GM21576 (cell line): Measurements from ENCODE around the gene DDX41.
"Not testable (repeated sequence)": the region's sequence is repeated elsewhere in the genome, so short reads cannot be mapped to it uniquely, and the experiment has no call there.

Experiments
- ATAC-seq: cut with Tn5 transposase; IDR thresholded peaks from one replicate; pipeline ENCODE4 v1.9.1; 2021; ENCODE audit warnings: mild to moderate bottlenecking, moderate library complexity; ENCODE audit not compliant: unreplicated experiment

The DDX41 gene

DNA sequence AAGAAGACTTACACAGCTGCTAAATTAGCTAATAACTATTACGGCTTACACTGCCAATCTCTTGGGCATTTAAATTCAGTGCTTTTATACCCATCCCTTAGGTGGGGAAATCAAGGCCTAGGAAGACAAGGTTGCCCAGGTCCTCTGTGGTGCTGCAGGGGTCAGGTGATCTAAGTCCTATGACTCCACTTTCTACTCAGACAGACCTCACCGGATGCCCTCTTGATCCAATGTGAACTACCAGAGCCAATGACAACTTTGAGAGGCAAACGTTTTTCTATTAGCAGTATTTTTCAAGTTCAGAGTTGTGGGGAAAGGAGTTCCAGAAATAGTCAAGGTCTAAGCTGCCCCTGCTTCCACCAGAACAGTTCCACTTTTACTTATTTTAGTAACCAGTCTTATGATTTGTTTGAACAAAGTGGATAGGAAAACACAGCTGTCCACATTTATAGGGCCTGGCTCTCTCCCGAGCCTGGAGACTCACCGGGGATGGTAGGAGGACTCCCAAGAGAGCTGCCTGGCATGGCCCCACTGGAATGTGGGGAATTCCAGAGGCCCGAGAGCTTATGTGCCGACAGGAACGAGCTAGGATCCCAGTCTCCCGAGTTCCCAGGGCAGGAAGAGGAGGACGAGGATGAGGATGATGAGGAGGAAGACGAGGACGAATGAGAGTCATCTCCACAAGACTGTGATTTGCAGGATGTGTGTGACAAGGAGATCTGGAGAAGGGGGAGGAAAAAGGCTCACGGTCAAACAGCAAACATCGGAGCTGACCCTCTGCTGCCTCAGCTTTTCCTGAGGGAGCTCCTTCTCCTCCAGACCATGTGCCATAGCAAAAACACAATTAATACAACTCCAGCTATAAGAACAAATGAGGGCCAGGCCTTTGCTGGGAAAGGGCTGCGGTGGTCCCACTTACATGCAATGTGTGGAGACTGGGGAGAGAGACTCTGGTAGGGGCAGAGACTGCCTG, 20.9 kb upstream of the DDX41 start:
- no peak for ATAC-seq

DNA sequence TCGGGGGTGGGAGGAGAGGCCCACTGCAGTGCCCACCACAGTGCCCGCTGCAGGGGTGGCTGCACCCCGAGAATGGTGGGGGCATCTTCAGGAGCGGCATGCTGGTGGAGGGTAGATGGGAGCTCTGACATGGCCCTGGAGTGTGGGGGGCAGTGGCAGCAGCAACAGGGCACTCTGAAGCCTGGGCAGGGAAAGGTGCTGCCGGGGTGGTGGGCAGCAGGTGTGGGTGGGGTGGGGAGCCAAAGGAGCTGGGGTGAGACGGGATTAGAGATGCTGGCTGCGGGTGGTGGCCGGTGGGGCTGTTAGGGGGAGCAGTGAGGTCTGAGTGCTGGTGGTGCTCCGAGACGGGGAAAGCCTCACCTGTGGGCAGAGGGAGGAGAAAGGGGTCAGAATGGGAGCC, 19.6 kb upstream of the DDX41 start:
- no peak for ATAC-seq

DNA sequence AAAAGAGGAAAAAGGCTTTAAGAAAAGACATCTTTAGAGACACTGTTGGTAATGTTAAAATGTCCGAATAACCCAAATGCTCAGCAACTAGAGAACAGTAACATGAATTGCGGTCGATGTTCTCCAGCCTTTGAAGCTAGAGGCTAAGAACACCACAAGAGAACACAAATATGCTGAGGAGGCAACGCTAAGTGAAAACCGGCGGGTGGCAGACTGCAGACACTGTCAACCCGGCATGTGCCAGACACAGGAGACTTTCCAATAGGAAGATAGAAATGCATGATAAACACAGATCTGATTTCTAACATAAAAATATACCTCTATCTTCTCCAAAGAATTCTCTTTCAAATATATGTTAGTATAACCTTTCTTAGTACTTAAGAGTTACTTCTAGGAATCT, 18.4 kb upstream of the DDX41 start:
- no peak for ATAC-seq

DNA sequence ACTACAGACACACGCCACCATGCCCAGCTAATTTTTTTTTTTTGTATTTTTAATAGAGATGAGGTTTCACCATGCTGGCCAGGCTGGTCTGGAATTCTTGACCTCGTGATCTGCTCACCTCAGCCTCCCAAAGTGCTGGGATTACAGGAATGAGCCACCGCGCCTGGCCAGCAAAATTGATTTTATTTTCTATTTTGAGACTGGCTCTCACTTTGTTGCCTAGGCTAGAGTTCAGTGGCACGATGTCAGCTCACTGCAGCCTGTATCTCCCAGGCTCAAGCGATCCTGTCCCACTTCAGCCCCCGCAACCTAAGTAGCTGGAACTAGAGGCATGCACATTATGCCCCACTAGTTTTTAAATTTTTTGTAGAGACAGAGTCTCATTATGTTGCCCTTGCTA, 17.7 kb upstream of the DDX41 start:
- not testable (repeated sequence) for ATAC-seq

DNA sequence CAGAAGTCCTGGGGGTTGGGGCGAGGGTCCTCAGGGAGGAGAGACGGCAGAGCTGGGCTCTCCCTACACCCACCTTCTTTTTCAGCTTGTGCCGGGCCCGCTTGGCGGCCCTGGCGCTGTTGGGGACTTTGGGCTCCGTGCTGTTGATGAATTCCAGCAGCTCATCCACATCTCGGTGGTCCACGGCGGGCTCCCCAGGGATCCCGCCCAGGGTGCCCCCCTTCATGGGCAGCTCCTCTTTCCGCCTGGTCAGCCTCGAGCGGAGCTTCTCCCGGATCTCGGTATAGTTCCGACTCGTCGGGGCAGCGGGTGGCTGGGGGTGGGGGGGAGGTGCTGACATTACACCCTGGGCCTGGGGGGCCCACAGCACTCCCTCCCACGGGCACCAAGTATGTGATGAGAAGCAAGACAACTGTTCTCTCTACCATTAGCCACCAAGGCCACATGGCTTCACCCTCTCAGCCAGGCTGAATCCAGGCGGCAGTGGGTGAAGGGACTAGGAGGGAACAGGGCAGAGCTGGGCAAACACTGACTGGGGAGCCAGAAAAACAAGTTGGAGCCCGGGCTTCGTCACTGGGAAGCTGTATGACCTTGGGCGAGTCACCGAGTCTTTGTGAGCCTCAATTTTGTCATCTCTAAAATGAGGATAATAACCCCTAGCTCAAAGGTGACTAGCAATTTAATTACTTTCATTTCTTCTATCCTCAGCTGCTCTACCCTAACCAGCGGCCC, 14.6 kb upstream of the DDX41 start:
- no peak for ATAC-seq

DNA sequence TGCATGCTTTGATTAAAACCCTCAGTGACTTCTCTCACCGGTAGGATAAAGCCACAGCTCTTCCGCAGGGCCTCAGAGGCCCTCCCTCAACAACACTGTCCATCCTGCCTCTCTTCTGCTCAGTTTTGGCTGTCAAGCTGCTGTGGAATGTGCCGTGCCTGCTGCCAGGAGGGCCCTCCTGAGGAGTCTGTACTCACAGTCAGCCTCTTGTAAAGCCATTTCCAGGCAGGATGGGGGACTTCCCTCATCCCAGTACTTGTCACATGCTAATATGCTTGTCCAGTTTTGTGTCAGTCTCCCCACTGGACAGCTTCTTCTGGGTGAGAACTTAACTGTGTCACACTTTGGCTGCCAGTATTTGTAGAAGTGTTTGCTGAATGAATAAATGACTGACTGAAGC, 13.9 kb upstream of the DDX41 start:
- ATAC-seq = no peak

DNA sequence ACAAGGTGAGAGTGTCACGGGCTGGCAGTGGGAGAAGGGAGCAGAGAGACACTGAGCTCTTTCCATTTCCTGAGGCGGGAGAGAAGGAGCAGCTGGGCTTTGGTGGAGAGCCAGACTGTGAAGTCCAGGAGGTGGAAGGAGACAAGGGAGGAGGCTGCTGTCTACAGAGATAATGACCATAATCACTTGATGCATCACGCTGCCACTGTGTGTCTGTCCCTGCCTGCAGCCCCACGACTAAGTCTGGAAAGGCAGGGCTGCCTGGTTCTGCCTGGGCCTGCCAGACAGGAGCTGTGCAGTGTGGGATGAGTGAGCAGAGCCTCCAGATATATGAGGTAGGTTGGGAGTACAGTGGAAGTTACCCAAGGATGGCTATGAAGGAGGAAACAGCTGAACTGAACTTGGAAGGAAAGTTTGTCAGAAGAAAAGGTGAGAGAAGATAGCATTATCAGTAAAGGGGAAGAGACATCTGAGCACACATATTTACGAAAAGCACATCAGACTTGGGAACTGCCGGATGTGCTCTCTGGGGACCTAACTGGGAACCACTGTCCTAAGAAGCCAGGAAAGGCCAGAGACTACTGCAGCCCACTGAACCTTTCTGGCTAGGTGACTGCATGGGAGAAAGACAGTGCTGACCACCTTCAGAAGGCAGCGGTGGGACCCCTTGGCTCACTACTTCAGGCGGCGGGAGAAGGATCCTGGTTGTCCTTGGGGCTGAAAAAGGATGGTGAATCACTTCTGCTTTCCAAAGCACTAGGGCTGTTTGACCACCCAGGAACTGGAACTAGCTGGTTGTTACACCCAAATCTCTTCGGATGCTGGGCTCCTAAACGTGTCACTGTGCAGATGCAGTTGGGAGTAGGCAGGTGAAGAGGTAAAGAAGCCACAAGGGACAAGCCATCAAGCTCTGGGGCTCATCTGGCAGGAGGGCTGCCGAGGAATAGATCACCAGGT, 12.8 kb upstream of the DDX41 start:
- no peak for ATAC-seq

DNA sequence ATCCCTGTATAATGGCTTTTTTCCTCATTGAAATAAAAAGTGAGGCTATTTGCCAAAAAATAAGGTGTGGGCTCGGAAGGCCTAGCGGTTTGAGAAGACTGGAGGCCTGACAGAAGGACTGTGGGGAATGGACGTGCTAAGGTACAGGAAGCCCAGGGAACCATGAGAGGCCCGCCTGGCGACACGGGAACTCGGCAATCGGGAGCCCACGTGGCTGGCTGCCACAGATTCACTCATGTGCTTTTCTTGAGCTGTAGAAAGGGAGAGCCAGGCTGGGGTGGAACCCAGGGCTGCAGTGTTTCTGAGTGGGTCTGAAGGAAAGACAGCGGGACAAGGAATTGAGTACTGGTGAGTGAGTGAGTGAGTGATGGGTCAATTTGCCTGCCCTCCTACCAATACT, 11.9 kb upstream of the DDX41 start:
- no peak for ATAC-seq

DNA sequence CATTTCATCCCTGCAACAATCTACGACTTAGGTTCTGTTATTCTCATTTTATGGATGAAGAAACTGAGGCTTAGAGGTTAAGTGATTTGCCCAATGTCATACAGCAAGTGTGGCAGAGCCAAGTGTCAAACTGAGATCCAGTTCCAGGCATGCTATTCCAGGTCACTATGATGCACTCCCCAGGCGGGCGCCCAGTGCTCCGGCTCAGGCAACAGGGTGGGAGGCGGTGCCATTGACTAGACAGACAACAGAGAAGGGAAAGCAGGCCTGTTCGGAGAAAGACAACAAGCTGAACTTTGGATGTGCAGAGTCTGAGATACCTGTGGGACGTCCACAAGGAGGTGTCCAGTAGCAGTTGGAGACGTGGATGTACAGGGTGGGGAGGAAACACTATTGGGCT, 10.8 kb upstream of the DDX41 start:
- no peak for ATAC-seq

DNA sequence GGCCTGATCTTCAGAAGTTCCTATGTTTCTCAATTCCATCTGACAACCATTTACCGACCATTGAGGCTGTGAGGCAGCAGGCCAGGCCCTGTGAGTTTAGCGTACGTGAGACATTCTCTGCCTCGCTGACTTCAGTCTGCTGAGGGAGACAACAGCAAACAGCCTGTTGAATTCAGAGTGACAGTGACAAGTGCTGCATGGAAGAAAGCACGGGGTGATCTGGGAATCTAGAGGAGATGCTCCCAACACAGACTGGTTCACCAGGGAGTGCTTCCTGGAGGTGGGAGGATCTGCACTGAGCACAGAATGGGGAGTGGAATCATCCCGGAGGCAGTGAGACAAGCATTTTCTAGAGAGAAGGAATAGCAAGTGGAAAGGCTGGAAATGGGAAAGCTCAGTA, 10.0 kb upstream of the DDX41 start:
- no peak for ATAC-seq

DNA sequence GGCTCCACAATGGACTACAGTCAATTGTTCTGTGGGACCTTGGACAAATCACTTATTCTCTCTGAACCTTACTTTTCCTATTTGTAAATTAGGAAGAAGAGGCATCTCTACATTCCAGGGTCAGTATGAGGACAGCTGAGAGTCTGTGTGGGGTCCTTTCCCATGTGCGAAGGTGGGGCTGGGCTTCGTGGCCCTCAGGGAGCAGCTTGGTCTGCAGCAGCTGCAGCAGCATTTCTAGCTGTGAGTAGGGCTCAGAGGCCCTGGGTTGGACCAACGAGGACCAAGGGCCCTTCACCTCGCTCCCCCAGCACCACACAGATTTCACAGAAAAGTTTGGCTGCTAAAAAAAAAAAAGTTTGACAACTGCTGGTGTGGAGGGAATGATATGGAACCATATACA, 9.4 kb upstream of the DDX41 start:
- no peak for ATAC-seq

DNA sequence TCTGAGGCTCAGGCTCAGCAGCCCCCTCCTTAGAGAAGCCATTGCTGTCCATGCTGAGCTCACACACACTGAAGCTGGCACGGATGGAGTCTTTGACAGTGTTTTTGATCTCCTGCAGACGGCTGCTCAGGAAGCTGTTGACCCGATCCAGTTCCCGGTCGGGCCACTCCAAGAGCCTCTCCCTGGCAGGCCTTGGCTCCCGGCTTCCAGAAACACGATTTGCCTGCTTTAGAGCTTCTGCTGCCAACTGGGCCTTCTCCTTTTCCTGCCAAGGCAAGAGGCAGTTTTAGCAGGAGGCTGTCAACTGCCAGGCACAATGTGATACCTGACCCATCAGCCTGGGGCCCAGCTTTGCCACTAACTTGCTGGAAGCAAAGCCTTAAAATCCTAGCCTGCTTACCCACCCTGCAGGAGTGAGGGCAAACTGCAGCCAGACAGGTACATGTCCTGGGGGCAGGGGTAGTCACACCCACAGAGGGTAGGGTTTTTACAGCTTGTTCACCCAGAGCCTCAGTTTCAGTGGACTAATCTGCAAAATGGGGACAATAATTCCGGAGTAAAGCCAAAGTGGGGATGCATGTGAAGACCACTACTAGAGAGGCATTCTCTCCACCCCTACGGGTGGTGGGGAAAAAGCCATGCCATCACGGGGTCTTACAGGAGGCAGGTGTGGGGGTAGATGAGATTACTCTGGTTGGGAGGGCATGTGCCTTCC, 8.3 kb upstream of the DDX41 start:
- ATAC-seq = no peak

DNA sequence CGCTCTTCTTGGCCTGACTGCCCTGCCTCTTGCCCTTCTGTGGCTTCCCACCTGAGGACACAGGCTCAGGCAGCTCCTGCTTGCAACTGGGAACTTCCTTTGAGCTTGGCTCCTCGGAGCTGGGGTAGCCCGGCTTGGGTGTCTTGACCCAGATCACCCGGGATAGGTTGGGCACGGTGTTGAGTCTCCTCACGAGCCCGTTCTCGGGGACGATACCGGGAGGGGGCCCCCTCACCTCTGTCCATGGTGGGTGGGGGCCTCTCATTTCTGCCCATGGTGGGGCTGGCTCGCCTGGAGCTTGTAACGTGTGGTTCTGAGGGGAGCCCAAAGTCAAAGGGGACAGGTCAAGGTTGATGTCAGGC, 7.8 kb upstream of the DDX41 start:
- ATAC-seq = no peak

DNA sequence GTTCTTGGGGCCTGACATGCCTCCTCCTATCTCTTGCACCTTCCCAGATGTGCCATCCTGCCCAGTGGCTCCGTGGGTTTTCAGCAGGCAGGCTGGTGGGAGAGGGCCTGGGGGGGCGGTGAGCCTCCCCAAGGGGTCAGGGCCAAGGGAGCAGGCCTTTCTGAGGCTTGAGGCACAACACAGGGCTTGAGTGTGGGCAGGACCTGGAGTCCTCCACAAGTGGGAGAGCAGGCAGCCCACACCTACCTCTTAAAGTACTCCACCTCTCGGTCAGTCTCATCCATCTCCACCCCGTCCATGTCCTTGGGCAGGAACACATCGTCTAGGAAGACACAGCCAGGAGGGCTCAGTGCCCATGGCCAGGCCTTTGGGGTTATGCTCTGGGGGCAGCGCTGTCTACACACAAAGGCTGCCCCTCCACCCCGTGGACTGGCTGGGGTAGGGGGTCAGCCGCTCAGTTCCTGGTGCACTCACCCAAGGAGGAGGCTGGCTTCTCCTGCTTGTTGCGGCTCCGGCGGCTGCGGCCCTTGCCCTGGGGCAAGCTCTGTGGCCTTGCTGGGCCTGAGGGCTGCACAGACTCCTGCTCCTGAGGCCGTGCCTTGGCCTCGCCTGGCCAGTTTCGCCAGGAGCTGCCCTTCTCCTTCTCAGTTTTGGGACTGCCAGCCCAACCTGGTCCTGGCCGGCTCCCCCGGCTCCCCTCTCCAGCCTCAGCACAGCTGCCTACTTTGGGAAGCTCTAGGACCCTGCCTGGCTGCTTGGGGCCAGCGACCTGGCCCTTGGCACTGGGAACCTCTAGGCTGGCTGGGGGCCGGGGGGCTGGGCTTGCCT, 7.2 kb upstream of the DDX41 start:
- ATAC-seq = no peak

DNA sequence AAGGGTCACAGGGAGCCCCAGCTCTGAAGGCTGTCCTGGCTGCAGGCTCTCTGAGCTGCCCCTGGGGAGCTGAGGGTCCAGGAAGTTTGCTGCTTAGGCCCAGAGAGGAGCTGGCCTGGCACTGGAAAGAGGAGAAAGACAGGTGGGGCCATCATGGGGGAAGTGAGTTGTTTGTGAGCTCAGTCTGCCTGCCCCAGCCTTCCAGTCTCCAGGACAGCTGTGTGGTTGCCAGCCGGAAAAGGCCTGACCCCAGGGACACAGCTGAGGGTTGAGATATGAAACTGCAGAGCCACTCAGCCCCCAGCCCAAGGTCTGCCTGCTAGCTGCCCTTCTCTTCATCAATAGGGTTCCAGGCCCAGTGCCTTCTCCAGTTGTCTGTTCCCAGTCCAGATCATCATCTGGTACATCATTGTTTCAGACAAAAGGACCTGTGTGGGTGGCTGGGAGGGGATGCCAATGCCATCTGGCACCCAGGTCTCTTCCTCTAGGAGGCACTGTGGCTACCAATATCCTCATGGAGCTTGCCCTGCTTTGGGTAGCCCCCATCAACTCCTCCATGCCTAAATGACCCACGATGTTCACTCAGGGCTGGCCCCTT, 4.3 kb upstream of the DDX41 start:
- ATAC-seq = no peak

DNA sequence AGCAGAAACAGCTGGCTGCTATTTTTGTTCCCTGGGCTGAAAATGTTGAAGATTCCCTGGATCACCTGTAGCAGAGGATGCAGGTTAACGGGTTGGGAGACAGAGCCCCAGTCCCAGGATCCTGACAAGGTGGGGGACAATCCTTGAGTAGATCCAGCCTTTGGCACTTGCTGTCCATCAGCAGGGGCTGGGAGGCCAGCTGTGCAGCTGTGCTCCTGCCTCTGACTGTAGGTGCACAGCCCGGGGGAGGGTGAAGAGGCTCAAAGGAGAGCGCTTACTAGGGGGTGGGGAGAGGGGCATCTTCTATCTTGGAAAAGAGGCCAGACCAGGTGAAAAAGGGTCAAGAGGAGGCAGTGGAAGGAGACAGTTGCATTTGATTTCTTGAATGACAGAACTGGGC, 3.5 kb upstream of the DDX41 start:
- ATAC-seq = no peak

DNA sequence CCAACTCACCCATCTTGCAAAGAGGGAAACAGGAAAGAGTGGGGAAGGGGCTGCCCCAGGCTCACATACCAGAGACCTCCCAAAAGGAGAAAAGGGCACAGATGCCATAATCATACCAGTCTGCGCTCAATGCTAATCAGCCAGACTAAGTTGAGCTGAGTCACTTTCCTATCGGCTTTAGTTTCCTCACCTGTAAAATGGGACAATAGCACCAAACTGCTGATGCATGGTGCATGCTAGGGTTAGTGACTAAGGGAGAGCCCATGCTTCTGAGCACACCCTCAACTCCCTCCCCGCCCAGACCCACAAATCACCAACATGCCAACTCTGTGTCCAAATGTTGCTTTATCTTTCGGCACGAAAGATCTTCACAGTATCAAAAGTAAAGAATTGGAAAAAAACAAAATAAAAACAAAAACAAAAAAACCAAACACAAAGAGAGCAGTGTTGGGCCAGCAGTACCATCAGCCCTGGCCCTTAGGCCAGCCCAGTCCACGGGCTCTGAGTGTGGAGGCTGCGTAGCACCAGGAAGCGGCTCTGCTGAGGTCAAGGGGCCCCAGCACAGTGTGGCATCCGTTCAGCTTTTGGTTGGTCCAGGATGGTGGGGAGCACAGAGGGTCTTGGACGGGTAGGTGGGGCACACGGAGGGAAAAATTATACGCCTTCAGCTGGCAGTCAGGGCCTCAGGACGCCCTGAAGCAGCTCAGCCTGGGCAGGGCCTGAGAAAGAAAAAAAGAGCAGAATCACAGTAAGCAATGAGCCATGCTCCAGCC, 2.9 kb upstream of the DDX41 start:
- no peak for ATAC-seq

DNA sequence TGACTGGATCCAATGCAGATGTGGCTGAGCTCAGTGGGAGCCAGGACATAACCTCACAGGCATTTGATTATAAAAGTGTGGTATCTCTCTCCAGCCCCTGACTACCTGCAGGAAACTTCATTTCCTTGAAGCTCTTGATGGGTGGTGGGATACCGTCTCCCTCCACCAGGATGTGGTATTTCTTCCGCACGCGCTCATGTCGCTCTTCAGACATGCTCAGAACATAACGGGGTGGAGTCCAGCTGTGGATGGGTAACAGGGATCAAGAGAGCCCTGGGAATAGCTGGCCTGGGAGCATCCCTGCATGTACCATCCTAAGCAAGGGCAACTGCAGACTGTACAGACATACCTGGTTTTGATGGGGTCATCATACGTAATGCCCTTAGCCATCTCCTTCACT, 1.2 kb downstream of the DDX41 start:
- ATAC-seq = no peak

DNA sequence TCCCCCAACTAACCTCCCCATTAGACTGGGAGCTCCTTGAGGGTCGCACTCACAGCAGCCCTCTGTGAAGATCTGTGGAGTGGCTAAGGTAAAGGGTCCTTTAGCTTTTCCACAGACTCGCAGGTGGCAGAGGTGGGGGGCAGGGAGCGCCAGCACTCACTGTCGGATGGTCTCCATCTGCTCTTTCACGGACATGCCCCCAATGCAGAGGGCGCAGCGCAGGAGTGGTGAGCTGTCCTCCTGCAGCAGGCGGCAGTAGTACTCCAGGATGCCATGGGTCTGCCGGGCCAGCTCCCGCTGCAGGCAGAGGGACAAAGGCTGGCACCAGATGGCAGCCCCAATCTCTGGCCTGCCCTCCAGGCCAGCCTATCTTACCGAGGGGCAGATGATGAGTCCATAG, 2.2 kb downstream of the DDX41 start:
- no peak for ATAC-seq
